ENCODE results near the gene FLNB.
"Not testable (repeated sequence)": the region's sequence is repeated elsewhere in the genome, so short reads cannot be mapped to it uniquely, and the experiment has no call there.

Gene FLNB

DNA sequence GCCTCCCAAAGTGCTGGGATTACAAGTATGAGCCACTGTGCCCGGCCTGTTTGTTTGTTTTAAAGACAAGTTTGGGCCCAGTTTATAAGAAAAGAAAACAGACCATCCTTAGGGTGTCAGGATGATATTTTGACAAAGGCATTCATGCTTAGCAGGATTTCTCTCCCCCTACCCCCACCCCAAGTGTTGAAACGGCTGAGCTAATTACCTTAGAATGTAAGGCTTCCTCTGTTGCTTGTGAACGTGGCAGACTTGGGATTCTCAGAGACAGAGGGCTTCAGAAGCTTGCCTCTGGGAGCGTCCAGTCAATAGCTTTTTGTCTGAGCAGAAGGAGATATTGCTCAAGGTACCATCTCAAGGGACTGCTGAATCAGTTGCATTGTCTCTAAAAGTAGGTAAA is 24.0 kb downstream of the FLNB start:
- no peak for DNase-seq (ENCODE audit: low spot score)

DNA sequence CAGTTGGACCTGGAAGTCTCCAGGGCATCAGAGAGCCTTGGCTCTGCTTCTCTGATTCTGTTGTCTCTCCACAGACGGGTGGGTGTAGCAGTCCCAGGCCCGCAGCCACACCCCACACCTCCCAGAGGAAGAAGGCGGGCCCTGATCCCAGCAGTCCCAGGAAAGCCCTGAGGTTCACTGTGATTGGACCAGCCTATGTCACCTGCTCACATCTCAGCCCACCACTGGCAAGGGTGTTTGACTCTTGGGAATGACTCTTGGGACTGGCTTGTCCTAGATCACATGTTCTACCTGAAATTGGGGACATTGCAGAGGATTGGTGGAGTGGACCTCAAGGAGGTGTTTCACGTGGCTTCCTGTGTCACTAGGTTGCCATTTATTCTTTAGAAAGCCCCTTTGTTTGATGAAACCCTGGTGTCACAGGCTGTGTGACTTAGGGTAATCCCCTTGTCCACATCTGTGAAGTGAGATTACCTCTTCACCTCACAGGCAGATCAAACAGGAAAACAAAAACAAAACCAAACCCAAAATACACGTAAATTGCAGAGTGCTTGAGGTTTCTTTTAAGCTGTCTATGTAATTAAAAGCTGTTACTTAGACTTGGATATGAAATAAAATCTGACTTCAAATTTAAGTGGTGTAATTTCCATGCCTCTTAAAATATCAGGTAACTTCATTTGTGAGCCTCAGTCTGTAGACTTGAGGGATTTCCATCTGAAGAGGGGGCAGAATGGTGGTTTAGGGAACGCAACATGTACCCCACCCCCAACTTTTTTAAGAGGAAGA is 26.7 kb downstream of the FLNB start:
- peak; percentile 21 for DNase-seq (ENCODE audit: low spot score)

DNA sequence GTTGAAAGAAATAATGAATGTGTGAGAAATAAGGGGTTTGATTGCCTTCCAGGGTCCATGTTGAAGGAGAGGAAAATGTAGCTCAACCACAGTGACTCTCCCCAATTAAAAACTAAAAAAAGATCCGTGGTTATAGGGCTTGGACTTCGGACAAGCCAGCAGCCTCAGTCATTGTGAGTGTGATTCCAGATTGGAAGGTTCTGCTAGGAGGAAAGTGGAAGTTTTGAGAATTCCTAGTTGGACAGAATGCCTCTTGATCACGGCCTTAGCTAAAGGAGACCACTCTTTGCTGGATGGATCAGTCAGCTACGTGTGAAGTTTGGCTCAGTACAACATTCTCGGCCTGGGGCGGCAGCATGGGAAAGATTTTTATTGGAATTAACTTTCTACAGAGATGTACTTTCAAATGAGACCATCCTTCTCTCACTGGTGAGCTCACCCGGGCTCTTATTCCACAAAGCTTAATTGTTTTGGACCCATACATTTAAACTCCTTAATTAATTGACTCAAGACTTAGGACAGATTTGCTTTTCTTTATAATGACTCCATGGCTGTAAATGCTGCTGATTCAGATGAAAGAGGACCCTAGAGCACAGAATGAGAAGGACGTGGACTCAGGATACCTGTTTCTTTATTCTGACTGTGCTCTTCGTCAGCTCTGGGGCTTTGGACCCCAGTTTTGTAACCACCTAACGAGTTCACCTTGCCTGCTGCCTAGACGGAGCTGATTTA is 27.5 kb downstream of the FLNB start:
- no peak for DNase-seq (ENCODE audit: low spot score)

DNA sequence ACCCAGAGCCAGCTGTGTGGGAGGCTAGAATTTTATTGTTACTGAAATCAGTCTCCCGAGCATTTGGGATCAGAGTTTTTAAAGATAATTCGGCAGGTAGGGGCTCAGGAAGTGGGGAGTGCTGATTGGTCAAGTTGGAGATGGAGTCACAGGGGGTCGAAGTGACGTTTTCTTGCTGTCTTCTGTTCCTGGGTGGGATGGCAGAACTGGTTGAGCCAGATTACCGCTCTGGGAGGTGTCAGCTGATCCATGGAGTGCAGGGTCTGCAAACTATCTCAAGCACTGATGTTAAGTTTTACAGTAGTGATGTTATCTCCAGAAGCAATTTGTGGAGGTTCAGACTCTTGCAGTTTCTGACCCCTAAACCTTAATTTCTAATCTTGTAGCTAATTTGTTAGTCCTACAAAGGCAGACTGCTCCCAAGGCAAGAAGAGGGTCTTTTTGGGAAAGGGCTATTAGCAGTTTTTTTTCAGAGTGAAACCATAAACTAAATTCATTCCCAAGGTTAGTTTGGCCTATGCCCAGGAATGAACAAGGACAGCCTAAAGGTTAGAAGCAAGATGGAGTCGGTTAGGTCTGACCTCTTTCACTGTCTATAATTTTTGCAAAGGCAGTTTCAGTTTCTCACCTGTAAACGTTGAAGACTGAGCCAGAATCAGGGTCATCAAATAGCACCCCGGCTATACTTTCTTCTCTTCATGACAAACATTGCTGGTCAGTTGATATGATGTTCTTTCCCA is 28.2 kb downstream of the FLNB start:
- no peak for DNase-seq (ENCODE audit: low spot score)

DNA sequence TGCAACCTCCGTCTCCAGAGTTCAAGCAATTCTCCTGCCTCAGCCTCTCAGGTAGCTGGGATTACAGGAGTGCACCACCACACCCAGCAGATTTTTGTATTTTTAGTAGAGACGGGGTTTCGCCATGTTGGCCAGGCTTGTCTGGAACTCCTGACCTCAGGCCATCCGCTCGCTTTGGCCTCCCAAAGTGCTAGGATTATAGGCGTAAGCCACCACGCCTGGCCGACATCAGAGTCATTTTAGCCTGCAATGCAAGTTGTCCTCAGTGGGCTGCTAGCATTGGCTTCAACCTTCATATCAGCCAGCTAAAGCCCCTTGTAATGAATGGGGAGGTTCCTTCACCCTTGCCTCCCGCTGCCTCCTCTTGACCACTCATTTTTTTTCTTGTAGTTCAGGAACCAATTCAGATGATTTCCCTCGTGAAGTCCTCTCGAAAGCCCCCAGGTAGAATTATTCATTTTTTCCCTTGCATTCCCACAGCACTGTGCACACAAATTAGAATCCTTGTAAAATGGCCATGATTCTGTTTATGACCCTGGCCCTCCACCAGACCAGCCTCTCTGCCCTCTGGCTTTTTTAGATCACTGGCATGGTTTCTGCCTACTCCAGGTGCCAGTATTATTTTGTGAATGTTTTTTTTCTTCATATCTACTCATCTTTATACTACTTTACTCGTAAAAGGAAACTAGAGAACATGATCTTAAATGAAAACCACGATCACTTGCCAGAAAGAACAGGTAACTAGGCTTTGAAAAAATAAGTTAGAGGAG is 29.1 kb downstream of the FLNB start:
- DNase-seq (ENCODE audit: low spot score): no peak

DNA sequence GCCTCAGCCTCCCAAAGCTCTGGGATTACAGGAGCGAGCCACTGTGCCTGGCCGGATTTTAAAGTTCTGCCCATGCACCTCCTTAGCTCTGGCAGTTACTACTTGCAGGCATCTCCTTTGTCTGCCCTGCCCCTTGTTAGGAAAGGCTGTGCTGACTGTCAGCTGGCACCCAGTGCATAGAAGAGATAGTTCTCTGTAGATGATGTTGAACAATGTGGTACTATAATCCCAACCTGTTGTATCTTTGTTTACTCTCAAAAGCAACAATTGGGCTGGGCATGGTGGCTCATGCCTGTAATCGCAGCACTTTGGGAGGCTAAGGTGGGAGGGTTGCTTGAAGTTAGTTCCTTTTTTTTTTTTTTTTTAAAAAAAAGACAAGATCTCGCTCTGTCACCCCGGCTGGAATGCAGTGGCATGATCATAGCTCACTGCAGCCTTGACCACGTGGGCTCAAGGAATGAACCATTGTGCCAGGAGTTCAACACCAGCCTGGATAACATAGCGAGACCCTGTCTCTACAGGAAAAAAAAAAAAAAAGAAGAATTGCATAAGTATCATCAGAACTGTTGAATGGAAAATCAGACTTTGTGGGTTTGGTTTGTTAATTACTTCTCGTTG is 30.6 kb downstream of the FLNB start:
- DNase-seq (ENCODE audit: low spot score): no peak

DNA sequence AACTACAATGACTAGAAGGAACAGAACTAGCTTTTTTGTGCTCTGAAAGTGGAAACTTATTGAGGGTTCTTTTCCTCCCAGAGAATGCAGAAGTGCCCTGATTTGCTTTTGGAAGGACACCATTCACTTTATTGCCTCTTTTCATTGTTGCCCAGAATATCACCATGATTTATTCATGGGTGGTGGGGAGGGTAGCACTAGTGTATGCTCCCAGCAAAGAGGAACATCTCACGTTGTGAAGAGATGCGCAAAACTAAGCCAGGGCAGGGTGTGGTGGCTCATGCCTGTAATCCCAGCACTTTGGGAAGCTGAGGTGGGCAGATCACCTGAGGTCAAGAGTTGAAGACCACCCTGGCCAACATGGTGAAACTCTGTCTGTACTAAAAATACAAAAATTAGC is 31.4 kb downstream of the FLNB start:
- no peak for DNase-seq (ENCODE audit: low spot score)

DNA sequence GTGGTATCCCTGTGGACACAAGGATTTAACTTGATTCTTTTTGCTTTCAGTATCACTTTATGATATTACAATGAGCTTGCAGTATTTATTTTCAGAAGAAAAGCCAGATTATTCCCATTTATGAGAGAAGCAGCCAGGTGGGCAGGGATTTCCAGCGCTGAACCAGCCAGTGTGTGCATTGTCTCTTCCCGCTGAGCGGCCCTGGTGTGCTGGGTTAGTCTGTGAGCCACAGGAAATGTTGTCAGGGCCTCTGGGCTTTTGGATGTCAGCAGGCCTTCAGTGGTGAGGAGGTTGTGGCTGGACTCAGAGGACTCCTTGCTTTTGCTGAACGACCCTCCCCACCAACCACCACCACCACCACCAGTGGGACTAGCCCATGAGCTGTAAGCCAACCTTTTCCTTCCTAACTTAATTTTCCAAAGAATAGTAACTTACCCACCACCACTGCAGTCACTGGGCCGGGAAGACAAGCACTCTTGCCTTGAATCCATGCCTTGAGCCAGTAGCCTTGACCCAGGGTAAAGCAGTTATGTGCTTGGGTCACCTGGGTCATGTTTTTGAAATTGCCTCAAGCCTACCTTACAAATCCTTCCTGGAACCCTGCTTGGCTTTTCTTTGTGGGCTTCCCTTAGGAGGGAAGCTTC is 33.1 kb downstream of the FLNB start:
- no peak for DNase-seq (ENCODE audit: low spot score)

DNA sequence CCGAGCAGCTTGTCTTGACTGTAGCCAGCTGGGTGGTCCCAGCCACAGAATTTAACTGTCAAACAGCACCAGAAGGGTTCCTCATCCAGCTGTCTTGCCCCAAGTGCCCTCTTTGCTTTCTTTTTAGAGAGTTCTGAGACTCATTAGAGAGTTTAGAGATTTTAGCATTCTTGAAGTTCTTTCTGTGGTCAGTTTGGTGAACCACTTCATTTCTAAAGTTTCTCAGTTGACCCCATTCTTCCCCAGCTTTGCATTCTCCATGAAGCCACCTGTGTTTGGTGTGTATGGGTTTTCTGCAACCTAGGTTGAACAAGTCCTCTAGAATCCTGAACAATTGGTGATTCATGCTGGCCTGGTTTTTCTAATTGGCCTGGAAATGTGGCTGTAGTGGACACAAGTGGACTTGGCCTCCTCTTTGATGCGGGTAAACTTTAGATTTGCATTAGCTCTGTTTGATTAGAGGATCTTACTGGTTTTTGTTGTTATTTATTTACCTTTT is 33.7 kb downstream of the FLNB start:
- DNase-seq (ENCODE audit: low spot score): no peak

DNA sequence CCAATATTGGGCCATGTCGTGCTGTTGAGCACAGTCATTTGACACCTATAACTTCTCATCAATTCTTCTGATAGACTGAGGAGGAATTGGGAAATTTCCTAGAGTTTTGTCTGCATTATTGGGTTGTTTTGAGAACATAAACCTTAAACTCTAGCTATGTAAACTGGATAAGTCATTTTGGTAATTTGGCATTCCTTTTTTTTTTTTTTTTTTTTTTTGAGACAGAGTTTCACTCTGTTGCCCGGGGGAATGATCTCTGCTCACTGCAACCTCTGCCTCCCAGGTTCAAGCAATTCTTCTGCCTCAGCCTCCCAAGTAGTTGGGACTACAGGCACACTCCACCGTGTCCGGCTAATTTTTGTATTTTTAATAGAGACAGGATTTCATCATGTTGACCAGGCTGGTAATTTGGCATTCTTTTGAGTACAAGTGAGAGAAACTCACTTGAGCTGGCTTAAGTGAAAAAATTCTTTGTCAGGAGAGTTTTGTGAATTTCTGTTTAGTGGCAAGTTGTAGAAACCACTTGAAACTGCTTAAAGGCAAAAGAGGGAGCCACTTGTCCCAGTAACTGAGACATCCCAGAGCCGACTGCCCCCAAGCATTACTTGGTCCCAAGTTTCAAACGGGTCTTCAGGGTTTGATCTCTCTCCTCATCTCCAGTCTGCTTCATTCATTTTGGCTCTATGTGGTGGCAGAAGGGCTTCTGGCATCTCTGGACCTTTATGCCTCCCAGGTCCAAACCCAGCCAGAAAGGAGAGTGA is 34.9 kb downstream of the FLNB start:
- DNase-seq (ENCODE audit: low spot score): no peak

DNA sequence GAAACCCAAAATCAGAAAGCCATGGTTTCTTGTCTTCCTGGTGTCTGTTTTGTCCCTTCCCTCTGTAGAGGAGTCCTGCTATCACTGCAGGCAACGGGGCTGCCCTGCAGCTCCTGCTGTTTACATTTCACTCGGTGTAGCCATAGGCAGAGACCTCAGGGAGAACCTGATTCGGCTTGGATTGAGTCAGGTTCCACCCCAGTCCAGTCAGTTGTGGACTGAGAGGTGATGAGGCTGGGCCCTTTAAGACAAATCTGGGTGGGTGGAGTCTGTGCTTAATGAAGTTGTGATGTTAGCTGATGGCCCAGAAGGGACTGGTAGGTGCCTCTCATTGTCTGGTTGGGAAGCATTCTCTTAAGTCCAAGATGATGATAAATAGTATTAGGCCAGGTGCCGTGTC is 35.7 kb downstream of the FLNB start:
- DNase-seq (ENCODE audit: low spot score): no peak

DNA sequence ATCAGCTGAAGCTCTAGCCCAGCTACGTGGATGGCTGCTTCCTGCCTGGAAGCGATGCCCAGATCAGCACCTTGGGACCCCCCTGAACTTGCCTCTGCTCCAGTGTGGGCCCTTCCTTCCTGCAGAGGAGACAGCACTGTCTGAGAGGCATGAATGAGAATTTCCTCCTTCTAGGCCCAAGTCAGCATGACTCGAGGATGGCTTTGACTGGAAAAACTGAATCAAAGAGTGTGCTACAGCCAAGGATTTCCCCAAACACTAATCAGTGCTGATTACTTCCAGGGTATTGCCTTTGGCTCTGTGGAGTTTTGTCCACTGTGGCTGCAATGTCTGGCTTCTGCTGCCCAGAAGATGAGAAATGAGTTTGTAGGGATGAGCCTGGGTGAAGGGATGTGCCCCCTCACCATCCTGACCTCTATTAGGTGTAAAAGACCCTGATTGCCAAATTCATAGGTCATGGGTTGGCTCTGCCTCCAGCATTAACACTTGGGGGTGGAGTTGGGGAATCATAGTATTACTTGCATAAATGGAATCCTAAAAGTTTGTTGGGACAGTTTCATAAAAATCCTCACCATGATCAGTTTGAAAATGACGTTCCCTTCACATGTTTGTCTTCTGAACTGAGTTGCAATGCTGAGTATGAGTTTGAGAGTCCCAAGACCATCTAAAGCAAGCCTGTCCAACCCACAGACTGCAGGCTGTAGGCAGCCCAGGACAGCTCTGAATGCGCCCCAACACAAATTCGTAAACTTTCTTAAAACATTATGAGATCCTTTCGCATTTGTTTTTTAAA is 36.7 kb downstream of the FLNB start:
- DNase-seq (ENCODE audit: low spot score): no peak

DNA sequence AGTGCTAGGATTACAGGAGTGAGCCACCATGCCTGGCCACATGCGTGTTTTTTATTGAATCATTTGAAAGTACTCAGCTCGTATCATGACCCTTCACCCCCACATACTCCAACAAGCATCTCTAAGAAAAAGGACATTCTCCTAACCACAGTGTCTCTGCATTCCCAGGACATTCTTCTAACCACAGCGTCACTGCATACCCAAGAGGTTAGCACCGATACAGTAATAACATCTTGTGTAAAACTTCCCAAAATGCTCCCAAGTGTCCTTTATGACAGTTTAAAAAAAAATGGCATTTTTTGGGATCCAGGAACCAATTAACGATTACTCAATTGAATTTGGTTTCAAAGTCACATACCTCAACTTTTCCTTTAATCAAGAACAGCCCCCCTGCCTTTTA is 39.6 kb downstream of the FLNB start:
- DNase-seq (ENCODE audit: low spot score): no peak

DNA sequence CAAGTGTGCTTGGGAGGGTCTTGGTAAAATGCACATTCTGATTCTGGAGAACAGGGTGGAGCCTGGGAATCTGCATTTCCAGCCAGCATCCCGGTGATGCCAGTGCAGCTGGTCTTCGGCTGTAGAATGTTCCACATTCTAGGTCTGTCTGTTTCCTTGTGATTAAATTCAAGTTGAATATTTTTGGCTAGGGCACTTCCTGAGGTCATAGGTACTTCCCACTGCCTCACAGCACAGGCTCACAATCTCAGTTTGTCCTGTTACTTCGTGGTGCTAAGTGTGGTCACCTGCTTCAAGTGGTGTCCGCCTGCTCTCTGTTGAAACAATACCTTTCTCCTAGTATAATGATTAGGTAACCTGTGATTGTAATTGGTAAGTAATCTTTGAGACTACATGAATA is 40.1 kb downstream of the FLNB start:
- no peak for DNase-seq (ENCODE audit: low spot score)

DNA sequence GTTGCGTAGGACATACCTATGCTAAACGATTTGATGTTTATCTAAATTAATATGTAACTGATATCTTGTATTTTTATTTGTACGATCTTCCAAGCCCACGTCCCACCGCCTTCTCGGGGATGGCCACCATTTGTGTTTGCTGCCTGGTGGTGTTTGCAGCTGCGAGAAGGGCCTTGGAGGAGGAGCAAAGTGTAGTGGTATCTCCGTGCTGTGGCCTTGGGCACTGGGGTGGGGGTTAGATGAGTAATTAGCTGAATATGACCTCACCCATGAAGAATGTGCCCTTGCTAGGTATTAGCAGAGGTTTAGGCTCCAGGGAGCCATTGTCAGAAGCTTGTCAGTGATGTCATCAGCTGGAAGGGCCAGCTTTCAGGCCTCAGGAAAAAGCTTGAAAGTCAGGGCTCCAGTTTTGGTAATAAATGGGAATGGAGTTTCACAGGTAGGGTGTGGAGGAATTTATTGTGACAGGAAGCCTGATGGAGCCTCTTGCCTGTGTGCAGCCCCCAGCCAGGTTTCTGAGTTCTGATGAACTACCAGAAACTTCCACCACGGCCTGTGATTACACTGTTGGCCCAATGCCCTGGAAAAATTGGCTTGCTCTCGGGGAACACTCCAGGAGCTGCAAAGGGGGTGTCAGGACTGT is 41.0 kb downstream of the FLNB start:
- no peak for DNase-seq (ENCODE audit: low spot score)

DNA sequence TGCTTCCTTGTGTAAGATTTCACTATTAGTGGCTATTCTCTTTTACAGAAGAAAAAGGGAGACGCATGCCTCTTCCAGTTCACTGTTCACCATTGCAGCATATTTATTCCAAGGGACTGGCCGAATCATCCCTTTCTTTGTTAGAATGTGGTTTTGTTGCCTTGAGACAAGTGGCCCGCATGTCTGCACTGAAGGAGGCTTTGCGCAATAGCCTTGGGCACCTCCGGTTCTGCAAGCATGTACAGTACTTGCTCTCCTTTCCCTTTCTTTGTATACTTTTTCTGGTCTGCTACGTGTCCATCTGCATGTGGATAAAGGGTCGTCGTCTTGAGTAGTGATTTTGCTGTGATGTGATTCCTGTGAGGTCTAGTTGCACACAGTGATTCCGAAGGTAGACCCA is 43.0 kb downstream of the FLNB start:
- DNase-seq (ENCODE audit: low spot score): no peak

DNA sequence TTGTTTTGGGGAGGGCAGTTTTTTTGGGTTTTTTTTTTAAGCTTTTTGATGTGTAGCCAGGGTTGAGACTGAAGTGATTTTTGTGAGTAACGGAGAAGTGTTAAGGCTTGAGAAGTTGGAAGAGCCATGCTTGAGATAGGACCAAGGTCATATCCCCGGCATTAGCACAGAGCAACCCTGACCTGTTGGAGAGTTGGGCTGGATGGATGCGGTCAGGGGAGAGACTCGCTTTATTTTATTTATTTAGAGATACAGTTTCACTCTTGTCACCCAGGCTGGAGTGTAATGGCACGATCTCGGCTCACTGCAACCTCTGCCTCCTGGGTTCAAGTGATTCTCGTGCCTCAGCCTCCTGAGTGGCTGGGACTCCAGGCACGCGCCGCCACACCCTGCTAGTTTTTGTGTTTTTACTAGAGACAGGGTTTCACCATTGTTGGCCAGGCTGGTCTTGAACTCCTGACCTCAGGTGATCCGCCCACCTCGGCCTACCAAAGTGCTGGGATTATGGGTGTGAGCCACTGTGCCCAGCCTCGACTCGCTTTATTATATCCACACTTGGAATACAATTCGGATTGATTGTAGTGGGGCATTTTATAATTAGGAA is 43.5 kb downstream of the FLNB start:
- not testable (repeated sequence) for DNase-seq (ENCODE audit: low spot score)

Data from NAMALWA (cell line).